GM18858 (cell line): ENCODE data around the gene PDE5A.
"Not testable (repeated sequence)": the region's sequence is repeated elsewhere in the genome, so short reads cannot be mapped to it uniquely, and the experiment has no call there.

Experiments
- ATAC-seq: cut with Tn5 transposase; IDR thresholded peaks from one replicate; pipeline ENCODE4 v1.9.1; 2021; ENCODE audit not compliant: unreplicated experiment

PDE5A gene

GRCh38 chr4:119628281-119629141, at the start of gene PDE5A:
TSS of gene PDE5A (minus strand) at chr4:119628804. CDS start at chr4:119628671, 133 bp downstream.
- peak; percentile 92 for ATAC-seq

- ATAC-seq, result no peak
Measured at GRCh38 chr4:119676101-119676500, 47.5 kb upstream of the PDE5A start.

- ATAC-seq, result no peak
Measured at GRCh38 chr4:119675391-119675790, 46.8 kb upstream of the PDE5A start.

GRCh38 chr4:119672938-119673337, 44.3 kb upstream of the PDE5A start:
- ATAC-seq, result no peak

- ATAC-seq, result no peak
Measured at GRCh38 chr4:119672086-119672485, 43.5 kb upstream of the PDE5A start.

- no peak for ATAC-seq
Measured at GRCh38 chr4:119671205-119671604, 42.6 kb upstream of the PDE5A start.

GRCh38 chr4:119667802-119668201, 39.2 kb upstream of the PDE5A start:
- ATAC-seq, result no peak

GRCh38 chr4:119666653-119667091, 38.1 kb upstream of the PDE5A start:
- no peak for ATAC-seq

GRCh38 chr4:119665752-119666151, 37.1 kb upstream of the PDE5A start:
- ATAC-seq, result no peak

GRCh38 chr4:119664168-119664907, 35.7 kb upstream of the PDE5A start:
- no peak for ATAC-seq

- ATAC-seq, result no peak
Measured at GRCh38 chr4:119663160-119663788, 34.7 kb upstream of the PDE5A start.

- not testable (repeated sequence) for ATAC-seq
Measured at GRCh38 chr4:119662612-119663011, 34.0 kb upstream of the PDE5A start.

GRCh38 chr4:119661231-119661630, 32.6 kb upstream of the PDE5A start:
- no peak for ATAC-seq

GRCh38 chr4:119659576-119659975, 31.0 kb upstream of the PDE5A start:
- ATAC-seq, result no peak

- no peak for ATAC-seq
Measured at GRCh38 chr4:119657111-119657611, 28.6 kb upstream of the PDE5A start.

GRCh38 chr4:119656342-119656741, 27.7 kb upstream of the PDE5A start:
- no peak for ATAC-seq

- no peak for ATAC-seq
Measured at GRCh38 chr4:119655111-119655837, 26.7 kb upstream of the PDE5A start.

- ATAC-seq, result no peak
Measured at GRCh38 chr4:119653990-119654389, 25.4 kb upstream of the PDE5A start.

- no peak for ATAC-seq
Measured at GRCh38 chr4:119652998-119653397, 24.4 kb upstream of the PDE5A start.

GRCh38 chr4:119648398-119648797, 19.8 kb upstream of the PDE5A start:
- no peak for ATAC-seq

GRCh38 chr4:119647558-119647957, 19.0 kb upstream of the PDE5A start:
- no peak for ATAC-seq
